IgD-negative memory B cell (primary cell): Measurements from ENCODE around the gene CDKN2C. TPM values are rescaled to one million over a fixed set of nuclear protein-coding genes. Genes with fewer than 3 reads are reported as not detected.
A peak's percentile ranks its signal among the peaks of the same experiment; 100 is the strongest.
"Not testable (repeated sequence)": the region's sequence is repeated elsewhere in the genome, so short reads cannot be mapped to it uniquely, and the experiment has no call there.

Source experiments
- H3K27ac Mint-ChIP-seq, 3 donors: one replicate each; pipeline ENCODE4 v1.8.0; 2020 to 2022; ENCODE audit warnings: mild to moderate bottlenecking in 3 of 3, mixed read lengths in 3 of 3, moderate library complexity in 1 of 3
- H3K27me3 Mint-ChIP-seq: one replicate; pipeline ENCODE4 v1.8.0; 2021; ENCODE audit warnings: mixed read lengths
- H3K36me3 Mint-ChIP-seq: one replicate; pipeline ENCODE4 v1.8.0; 2020; ENCODE audit warnings: mild to moderate bottlenecking, mixed read lengths
- H3K4me1 Mint-ChIP-seq, 3 donors: one replicate each; pipeline ENCODE4 v1.8.0; 2020 to 2022; ENCODE audit warnings: mixed read lengths in 3 of 3, mild to moderate bottlenecking in 1 of 3
- H3K4me3 Mint-ChIP-seq, 4 donors: one replicate each; pipeline ENCODE4 v1.8.0; 2020 to 2022; ENCODE audit warnings: mild to moderate bottlenecking in 4 of 4, mixed read lengths in 4 of 4, moderate library complexity in 3 of 4
- H3K9me3 Mint-ChIP-seq, 3 donors: one replicate each; pipeline ENCODE4 v1.8.0; 2020 to 2021; ENCODE audit warnings: mixed read lengths in 3 of 3, mild to moderate bottlenecking in 1 of 3
- polyA plus RNA-seq: library from polyadenylated mRNA; unstranded; fragments of 300-500 nt; fragmentation: Illumina TruSeq; gene quantifications from one replicate; pipeline ENCODE4 v1.2.3, GENCODE V29; 2021

CDKN2C gene
- polyA plus RNA-seq, 1 donor from 2014 or later = 6.0 TPM

DNA sequence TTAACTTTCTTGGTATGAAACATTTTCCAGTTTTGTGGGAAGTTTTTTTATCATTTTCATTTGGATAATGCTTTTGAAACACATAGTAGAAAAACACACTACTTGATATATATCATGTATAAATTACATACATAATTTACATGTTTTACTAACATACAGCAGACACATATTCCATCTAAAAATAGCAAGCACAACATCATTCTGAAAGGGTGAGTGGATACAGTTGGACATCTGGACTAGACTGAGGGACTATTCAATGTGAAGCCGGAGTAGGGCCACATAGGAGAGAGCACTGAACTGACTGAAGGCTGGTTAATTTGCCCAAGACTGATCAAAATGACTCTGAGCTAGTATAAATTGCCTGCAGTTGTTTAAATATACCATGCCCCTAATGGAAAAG lies 11.7 kb downstream of the CDKN2C start:
- Mint-ChIP-seq H3K4me3 (no peak overlapping the region), H3K27ac (no peak overlapping the region), H3K9me3 (no peaks in the 10 kb centered on the region), H3K36me3 (no peaks in the 10 kb centered on the region), H3K27me3 (peaks cover 8% of the 10 kb centered on the region), H3K4me1 (peaks cover 8 to 16% (median 8%) of the 10 kb centered on the region in 3 donors)

DNA sequence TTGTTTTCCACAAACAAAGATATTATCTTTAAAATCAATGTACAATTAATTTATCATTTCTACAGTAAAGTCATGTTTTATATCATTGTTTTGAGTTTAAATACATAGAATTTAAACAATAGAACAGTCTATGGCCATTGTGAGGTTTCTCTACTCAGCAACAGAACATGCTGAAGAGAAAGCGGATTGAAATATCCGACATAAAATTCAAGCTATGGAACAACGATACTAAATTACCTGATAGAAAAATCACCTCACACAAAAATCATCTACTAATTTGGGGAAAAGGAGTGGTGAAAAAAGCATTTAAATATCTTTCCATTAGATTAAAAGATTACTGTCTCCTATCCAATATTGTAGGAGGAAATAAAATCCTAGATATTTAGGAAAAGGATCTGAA lies 12.6 kb downstream of the CDKN2C start:
- Mint-ChIP-seq H3K9me3 (no peaks in the 10 kb centered on the region), H3K36me3 (no peaks in the 10 kb centered on the region), H3K27me3 (peaks cover 2% of the 10 kb centered on the region), H3K4me3 (no peak overlapping the region), H3K27ac (no peak overlapping the region), H3K4me1 (peaks cover 6 to 10% (median 6%) of the 10 kb centered on the region in 3 donors)

DNA sequence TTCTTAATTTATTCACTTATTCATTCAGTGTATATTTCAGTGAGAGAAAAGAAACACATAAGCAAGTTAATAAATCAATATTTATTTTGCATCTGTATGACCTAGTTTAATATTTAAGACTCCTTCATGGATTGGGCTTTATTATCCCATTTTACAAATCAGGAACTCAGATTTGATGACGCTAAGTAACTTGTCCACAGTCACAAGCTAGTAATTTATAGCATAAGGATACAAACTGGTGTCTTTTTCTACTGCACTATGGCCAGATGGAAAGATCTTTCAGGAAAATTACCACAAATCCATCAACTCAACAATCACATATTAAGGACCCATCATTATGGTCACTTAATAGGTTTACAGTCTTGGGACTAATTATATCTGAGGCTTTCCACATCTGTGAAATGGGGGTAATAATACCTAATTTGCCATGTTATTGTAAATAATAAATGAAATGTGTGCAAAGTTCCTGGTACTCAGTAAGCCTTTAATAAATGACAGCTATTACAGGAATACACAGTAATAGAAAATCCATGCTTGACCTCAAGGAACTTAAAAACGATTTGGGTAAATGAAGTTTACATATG lies 13.3 kb downstream of the CDKN2C start:
- H3K27me3 Mint-ChIP-seq = peaks cover 2% of the 10 kb centered on the region
- H3K9me3 Mint-ChIP-seq = no peaks in the 10 kb centered on the region
- no peak overlapping the region for H3K4me3 Mint-ChIP-seq
- peaks cover 6 to 10% (median 6%) of the 10 kb centered on the region in 3 donors for H3K4me1 Mint-ChIP-seq
- H3K36me3 Mint-ChIP-seq = no peaks in the 10 kb centered on the region
- H3K27ac Mint-ChIP-seq = no peak overlapping the region

DNA sequence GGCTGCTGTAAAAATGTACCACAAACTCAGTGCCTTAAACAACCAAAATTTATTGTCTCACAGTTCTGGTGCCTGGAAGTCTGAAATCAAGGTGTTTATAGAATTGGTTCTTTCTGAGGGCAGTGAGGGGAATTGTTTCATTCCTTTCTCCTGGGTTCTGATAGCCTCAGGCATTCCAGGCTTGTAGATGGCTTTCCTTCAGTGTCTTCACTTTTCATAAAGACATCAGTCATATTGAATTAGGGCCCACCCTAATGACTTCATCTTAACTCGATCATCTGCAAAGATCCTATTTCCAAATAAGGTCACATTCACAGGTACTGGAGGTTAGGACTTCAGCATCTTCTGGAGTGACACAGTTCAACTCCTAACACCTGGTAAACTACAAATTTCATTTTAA lies 15.0 kb downstream of the CDKN2C start:
- no peak overlapping the region for H3K4me3 Mint-ChIP-seq
- peaks cover 5% of the 10 kb centered on the region for H3K27me3 Mint-ChIP-seq
- no peaks in the 10 kb centered on the region for H3K4me1 Mint-ChIP-seq
- no peaks in the 10 kb centered on the region for H3K9me3 Mint-ChIP-seq
- no peaks in the 10 kb centered on the region for H3K36me3 Mint-ChIP-seq
- no peak overlapping the region for H3K27ac Mint-ChIP-seq

DNA sequence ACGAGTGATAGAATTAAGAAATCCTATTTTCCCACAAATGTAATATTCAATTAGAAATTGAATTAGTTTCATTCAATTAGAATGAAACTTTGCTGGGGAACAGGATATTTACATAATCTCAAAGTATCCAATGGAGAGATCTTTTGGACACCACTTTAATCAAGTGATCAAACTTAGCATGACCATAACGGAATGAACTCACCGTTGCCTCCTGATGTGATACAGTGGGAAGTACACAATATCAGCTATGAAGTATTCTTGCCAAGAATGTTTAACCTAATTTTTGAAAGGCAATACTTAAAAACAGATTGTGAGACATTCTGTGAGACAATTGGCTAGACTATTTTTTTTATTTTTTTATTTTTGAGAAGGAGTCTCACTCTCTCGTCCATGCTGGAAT lies 16.6 kb downstream of the CDKN2C start:
- H3K9me3 Mint-ChIP-seq = no peaks in the 10 kb centered on the region
- H3K36me3 Mint-ChIP-seq = no peaks in the 10 kb centered on the region
- H3K4me3 Mint-ChIP-seq = no peak overlapping the region
- H3K4me1 Mint-ChIP-seq = no peaks in the 10 kb centered on the region
- H3K27ac Mint-ChIP-seq = no peak overlapping the region
- H3K27me3 Mint-ChIP-seq = peaks cover 5% of the 10 kb centered on the region

DNA sequence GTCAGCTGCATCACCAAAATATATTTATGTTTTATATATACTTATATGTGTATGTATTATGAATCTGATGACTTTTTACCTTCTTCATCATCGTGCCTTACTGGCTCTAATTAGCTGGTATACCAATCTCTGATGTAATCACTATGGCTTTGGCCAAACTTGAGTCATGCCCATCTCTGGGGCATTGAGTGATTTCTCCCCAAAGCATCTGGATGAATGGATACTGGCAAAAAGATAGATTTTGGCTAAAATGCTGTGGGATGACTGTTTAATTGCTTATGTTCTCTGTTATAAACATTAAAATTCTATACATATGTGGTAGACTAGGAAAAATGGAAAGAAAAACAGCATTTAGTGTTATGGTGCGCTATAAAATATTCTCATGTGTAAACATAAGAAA lies 19.6 kb downstream of the CDKN2C start:
- no peak overlapping the region for H3K27ac Mint-ChIP-seq
- no peaks in the 10 kb centered on the region for H3K4me1 Mint-ChIP-seq
- H3K9me3 Mint-ChIP-seq = no peaks in the 10 kb centered on the region
- no peaks in the 10 kb centered on the region for H3K36me3 Mint-ChIP-seq
- no peak overlapping the region for H3K4me3 Mint-ChIP-seq
- peaks cover 8% of the 10 kb centered on the region for H3K27me3 Mint-ChIP-seq

DNA sequence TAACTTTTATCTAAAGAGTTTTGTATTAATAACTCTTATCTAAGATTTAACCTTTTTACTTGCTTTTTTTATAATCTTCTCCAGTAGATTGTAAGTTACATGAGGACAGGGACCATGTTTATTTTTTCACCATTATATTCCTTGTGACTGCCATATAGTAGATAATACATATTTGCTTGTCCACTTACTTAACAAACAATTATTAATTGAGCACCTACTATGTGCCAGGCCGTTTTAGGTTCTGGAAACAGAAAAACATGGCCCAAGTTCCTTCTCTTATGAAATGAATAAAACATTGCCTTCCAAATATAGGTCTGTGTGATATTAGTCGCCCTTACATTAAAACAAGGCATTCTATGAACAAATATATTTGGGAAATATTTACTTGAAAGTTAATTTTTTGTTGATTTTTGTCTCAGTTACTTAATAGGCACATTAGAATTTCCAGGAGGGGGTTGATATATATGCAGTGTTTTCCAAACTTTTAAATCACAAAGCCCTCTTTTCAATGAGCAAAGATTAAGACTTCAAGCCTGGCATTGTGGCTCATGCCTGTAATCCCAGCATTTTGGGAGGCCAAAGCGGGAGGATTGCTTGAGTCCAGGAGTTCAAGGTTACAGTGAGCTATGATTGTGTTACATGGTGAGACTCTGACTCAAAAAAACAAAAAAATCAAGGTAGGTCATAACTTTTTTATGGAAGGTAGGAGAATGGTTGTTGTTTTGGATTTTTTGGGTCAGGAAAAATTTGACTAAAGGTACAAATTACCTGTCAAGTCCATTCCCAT lies 22.7 kb downstream of the CDKN2C start:
- no peaks in the 10 kb centered on the region for H3K4me1 Mint-ChIP-seq
- no peak overlapping the region for H3K4me3 Mint-ChIP-seq
- no peak overlapping the region for H3K27ac Mint-ChIP-seq
- H3K9me3 Mint-ChIP-seq = no peaks in the 10 kb centered on the region
- no peaks in the 10 kb centered on the region for H3K36me3 Mint-ChIP-seq
- peaks cover 10% of the 10 kb centered on the region for H3K27me3 Mint-ChIP-seq

DNA sequence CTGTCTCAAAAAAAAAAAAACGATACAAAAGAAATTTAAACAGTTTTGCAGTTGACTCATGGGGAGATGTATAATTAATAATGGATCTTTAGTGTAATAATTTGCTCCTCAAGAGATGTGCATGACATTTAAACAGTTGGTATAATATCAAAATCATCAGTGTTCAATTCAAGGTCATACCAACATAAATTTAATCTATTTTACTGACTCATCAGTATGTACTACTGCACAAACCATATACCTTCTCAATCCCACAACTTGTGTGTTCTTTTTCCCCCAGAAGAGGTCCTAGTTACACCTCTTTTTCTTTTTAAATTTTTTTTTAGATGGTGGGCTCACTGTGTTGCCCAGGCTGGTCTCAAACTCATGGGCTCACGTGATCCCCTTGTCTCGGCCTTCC lies 23.6 kb downstream of the CDKN2C start:
- no peaks in the 10 kb centered on the region for H3K9me3 Mint-ChIP-seq
- H3K27ac Mint-ChIP-seq = no peak overlapping the region
- no peaks in the 10 kb centered on the region for H3K36me3 Mint-ChIP-seq
- no peak overlapping the region for H3K4me3 Mint-ChIP-seq
- peaks cover 10% of the 10 kb centered on the region for H3K27me3 Mint-ChIP-seq
- H3K4me1 Mint-ChIP-seq = peaks cover 0 to 5% (median 2%) of the 10 kb centered on the region in 3 donors

DNA sequence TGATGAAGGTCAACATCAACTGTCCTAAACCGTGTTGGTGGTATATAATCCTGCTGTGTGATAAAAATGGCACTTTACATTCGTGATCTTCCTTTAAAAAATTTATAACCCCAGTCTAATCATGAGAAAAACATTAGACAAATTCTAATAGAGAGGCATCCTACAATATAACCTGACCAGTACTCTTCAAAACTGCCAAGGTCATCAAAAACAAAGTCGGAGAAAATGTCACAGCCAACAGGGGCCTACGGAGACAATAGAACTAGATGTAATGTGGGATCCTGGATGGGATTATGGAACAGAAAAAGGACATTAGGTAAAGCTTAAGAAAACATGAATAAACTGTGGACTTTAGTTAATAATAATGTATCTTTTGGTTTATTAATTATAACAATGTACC lies 25.0 kb downstream of the CDKN2C start:
- Mint-ChIP-seq H3K9me3 (peaks cover 0 to 3% (median 3%) of the 10 kb centered on the region in 3 donors), H3K36me3 (no peaks in the 10 kb centered on the region), H3K4me3 (no peak overlapping the region), H3K27me3 (peaks cover 5% of the 10 kb centered on the region), H3K4me1 (peaks cover 3 to 10% (median 7%) of the 10 kb centered on the region in 3 donors), H3K27ac (no peak overlapping the region)

DNA sequence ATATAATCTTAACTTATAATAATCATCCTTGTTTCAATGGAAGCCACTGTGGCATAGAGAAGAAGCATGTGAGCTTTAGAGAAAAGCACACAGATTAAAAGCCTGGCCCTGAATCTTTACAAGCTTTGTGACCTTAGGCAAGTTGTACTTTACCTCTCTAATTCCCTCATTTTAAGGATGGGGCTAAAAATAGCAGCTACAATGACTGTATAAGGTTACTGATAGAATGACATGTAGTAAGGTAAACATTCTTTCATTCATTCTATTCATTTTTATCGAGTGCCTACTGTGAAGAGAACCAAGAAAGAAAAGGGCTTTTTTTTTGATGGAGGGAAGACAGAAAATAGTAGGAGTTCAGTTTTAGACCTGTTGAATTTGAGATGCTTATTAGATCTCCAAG lies 25.6 kb downstream of the CDKN2C start:
- no peaks in the 10 kb centered on the region for H3K36me3 Mint-ChIP-seq
- no peak overlapping the region for H3K27ac Mint-ChIP-seq

DNA sequence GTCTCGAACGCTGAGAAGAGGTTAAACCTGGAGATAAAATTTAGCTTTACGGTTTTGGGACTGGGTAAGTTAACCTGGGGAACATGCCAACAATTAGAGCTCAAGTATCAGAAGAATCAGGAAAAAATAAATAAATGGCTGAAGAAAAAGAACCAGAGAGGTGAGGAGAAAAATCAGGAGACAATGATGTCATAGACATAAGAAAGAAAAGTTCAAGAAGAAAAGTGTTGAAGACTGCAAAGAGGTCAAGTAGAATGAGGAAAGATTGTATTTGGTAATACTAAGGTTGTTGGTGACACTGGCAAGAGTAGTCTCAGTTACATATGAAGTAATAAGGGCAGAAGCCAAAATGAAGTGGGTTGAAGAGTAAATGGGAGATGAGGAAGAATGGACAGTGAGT lies 26.0 kb downstream of the CDKN2C start:
- H3K4me3 Mint-ChIP-seq = no peak overlapping the region
- peaks cover 0 to 3% (median 3%) of the 10 kb centered on the region in 3 donors for H3K9me3 Mint-ChIP-seq
- H3K4me1 Mint-ChIP-seq = peaks cover 11 to 20% (median 16%) of the 10 kb centered on the region in 3 donors
- no peaks in the 10 kb centered on the region for H3K36me3 Mint-ChIP-seq
- H3K27ac Mint-ChIP-seq = peak overlapping the region in 1 of 3 donors; percentile 27
- H3K27me3 Mint-ChIP-seq = peaks cover 5% of the 10 kb centered on the region

More for the DNA sequence above, 25.6 kb downstream of the CDKN2C start:
- peaks cover 0 to 3% (median 3%) of the 10 kb centered on the region in 3 donors for H3K9me3 Mint-ChIP-seq
- H3K27me3 Mint-ChIP-seq = peaks cover 5% of the 10 kb centered on the region
- H3K4me3 Mint-ChIP-seq = no peak overlapping the region
- peaks cover 9 to 17% (median 14%) of the 10 kb centered on the region in 3 donors for H3K4me1 Mint-ChIP-seq

DNA sequence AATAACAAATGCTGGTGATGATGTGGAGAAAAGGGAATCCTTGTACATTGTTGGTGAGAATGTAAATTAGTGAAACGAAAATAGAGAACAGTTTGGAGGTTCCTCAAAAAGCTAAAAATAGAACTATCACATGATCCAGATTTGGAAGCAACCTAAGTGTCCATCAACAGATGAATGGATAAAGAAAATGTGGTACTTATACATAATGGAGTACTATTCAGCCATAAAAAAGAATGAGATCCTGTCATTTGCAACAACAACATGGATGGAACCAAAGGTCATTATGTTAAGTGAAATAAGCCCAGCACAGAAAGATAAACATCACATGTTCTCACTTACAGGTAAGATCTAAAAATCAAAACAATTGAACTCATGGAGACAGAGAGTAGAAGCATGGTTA lies 29.3 kb downstream of the CDKN2C start:
- not testable (repeated sequence) for H3K9me3 Mint-ChIP-seq

DNA sequence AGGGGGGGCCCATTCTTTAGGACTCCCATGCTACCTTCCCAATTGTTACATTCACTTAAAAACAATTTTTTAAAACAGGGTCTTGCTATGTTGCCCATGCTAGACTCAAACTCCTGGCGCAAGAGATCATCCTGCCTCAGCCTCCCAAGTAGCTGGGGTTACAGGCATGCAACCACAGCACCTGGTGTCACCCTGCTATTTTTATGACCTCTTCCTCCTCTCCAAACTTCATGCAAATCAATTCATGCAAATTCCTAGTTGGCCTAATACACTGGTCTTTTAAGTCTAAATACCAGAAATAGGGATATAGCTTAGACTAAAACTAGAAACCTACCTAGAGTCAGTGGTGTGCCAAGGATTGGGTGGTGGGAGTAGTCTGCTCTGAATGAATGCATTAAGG lies 30.1 kb downstream of the CDKN2C start:
- Mint-ChIP-seq H3K9me3 (peaks cover 0 to 6% (median 3%) of the 10 kb centered on the region in 3 donors), H3K27me3 (peaks cover 2% of the 10 kb centered on the region), H3K36me3 (no peaks in the 10 kb centered on the region), H3K4me1 (peaks cover 11 to 20% (median 16%) of the 10 kb centered on the region in 3 donors), H3K4me3 (peak overlapping the region in 3 of 4 donors; percentile 15 to 59 (median 24)), H3K27ac (peak overlapping the region; percentile 4 to 69 (median 21))

More for the DNA sequence above, 29.3 kb downstream of the CDKN2C start:
- not testable (repeated sequence) for H3K36me3 Mint-ChIP-seq, H3K27me3 Mint-ChIP-seq
- peaks cover 11 to 20% (median 16%) of the 10 kb centered on the region in 3 donors for H3K4me1 Mint-ChIP-seq
- H3K27ac Mint-ChIP-seq = peak overlapping the region in 1 of 3 donors; percentile 79
- H3K4me3 Mint-ChIP-seq = peak overlapping the region in 2 of 4 donors; percentile 34 to 65

DNA sequence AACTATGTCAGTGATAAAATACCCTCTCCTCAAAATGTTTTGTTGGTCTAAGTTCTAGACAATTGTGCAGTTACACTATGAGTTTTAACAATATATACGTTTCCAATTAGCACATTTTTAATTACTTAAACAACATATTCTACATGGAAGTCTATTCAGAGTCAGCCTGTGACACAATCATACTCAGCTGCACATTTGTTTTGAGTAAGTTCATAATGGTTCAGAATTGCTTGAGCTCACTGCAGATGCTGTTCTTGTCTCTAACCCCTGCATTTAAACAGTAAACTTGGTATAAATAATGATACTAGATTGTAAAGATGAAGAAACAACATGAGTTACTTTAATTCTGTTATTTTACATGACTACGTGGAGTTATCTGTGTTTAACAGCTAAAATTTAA lies 30.6 kb downstream of the CDKN2C start:
- Mint-ChIP-seq H3K4me3 (peak overlapping the region in 2 of 4 donors; percentile 15 to 59), H3K9me3 (peaks cover 0 to 6% (median 3%) of the 10 kb centered on the region in 3 donors), H3K4me1 (peaks cover 11 to 20% (median 16%) of the 10 kb centered on the region in 3 donors), H3K27ac (peak overlapping the region in 2 of 3 donors; percentile 4 to 21), H3K36me3 (no peaks in the 10 kb centered on the region), H3K27me3 (peaks cover 2% of the 10 kb centered on the region)

DNA sequence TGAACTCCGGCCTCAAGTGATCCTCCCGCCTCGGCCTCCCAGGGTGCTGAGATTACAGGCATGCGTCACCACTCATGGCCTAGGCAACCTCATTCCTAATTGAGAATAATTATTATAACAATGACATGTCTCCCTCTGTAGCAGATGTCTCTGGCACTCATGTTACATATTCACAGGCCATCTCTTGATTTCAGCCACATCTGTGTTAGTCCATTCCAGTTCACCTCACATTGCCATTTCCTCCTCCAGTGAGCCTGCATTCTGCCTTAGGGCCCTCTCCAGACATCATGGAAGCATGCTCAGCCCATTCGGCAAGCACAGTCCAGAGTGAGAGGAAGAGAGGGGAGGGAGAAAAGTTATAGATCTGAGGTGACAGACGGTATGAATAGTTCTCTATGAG lies 32.5 kb downstream of the CDKN2C start:
- Mint-ChIP-seq H3K36me3 (no peaks in the 10 kb centered on the region), H3K4me3 (peak overlapping the region in 1 of 4 donors; percentile 4), H3K27me3 (peaks cover 3% of the 10 kb centered on the region), H3K27ac (no peak overlapping the region), H3K9me3 (peaks cover 0 to 8% (median 3%) of the 10 kb centered on the region in 3 donors), H3K4me1 (peaks cover 11 to 20% (median 16%) of the 10 kb centered on the region in 3 donors)
